Measurements from ENCODE around the gene WWOX.
"Not testable (repeated sequence)": the region's sequence is repeated elsewhere in the genome, so short reads cannot be mapped to it uniquely, and the experiment has no call there.

GRCh38 chr16:78059806-78060205, 39.6 kb upstream of the WWOX start:
- not testable (repeated sequence) for TF ChIP-seq POLR2A, TAF1, POU2F2 (IDR thresholded peaks at IDR 0.05; ENCODE audit: low read depth, low read length)

All from GM12891 (cell line).